Spleen (tissue), 11 donors: ENCODE measurements around the gene KCNQ1. TPM values are rescaled to one million over a fixed set of nuclear protein-coding genes. Genes with fewer than 3 reads are reported as not detected.

Experiments
- DNase-seq: peaks from one replicate; pipeline ENCODE4 v3.0.0-alpha.2; 2020
- H3K27ac ChIP-seq, 8 donors: fragments of 200-600 bp; sonication (generic) in 7 of 8; 1 replicate in 4 of 8; 2 replicates in 4 of 8; pipeline versions ENCODE4 v1.5.0 to v1.8.0; 2016 to 2021; ENCODE audit warnings: inconsistent platforms in 4 of 8, mild to moderate bottlenecking in 4 of 8, moderate library complexity in 1 of 8
- H3K27me3 ChIP-seq, 7 donors: fragments of 200-600 bp; sonication (generic) in 6 of 7; replicated peaks in 1 of 7; 1 replicate in 4 of 7; 2 replicates in 3 of 7; pipeline versions ENCODE4 v1.5.0 to v1.8.0; 2016 to 2021; ENCODE audit warnings: inconsistent platforms in 3 of 7, mild to moderate bottlenecking in 1 of 7
- H3K36me3 ChIP-seq, 6 donors: fragments of 200-600 bp; sonication (generic) in 5 of 6; 1 replicate in 4 of 6; 2 replicates in 2 of 6; pipeline versions ENCODE4 v1.5.0 to v1.8.0; 2016 to 2021; ENCODE audit warnings: inconsistent platforms in 2 of 6
- H3K4me1 ChIP-seq, 6 donors: fragments of 200-600 bp; sonication (generic) in 5 of 6; 1 replicate in 3 of 6; 2 replicates in 3 of 6; pipeline versions ENCODE4 v1.5.0 to v1.8.0; 2016 to 2021; ENCODE audit warnings: inconsistent platforms in 3 of 6
- H3K4me3 ChIP-seq, 8 donors: fragments of 200-600 bp; sonication (generic) in 7 of 8; 1 replicate in 4 of 8; 2 replicates in 4 of 8; pipeline versions ENCODE4 v1.5.0 to v1.8.0; 2016 to 2021; ENCODE audit warnings: inconsistent platforms in 4 of 8, mild to moderate bottlenecking in 4 of 8, moderate library complexity in 2 of 8
- H3K9me3 ChIP-seq, 8 donors: fragments of 200-600 bp; sonication (generic) in 7 of 8; 1 replicate in 4 of 8; 2 replicates in 4 of 8; pipeline versions ENCODE4 v1.5.0 to v1.8.0; 2016 to 2021; ENCODE audit warnings: inconsistent platforms in 4 of 8
- CTCF ChIP-seq, 11 experiments: fragments of 200-600 bp in 7 of 11; fragments of 450-650 bp in 4 of 11; sonication (generic) in 4 of 11; IDR thresholded peaks in 8 of 11; conservative IDR thresholded peaks in 3 of 11; 1 replicate in 7 of 11; 2 replicates in 4 of 11; pipeline versions ENCODE4 v1.4.0 to v1.8.0; 2016 to 2021; ENCODE audit warnings: antibody characterized with exemption in 11 of 11, inconsistent platforms in 4 of 11, mild to moderate bottlenecking in 1 of 11
- POLR2A ChIP-seq, 3 donors: fragments of 450-650 bp; IDR thresholded peaks; one replicate each; pipeline ENCODE4 v1.5.1; 2017; ENCODE audit warnings: antibody characterized with exemption in 3 of 3, mild to moderate bottlenecking in 1 of 3
- POLR2AphosphoS5 ChIP-seq, 3 donors: sonication (generic); formaldehyde crosslinking; IDR thresholded peaks; one replicate each; pipeline ENCODE4 v1.5.1; 2017; ENCODE audit warnings: antibody characterized with exemption in 3 of 3
- WGBS, 5 donors: extraction: QIAGEN DNeasy Blood & Tissue Kit in 3 of 5; methylation state at CpG; one replicate each; pipeline versions ENCODE4 v1.1.5 to v1.1.7; 2013 to 2018; 5-methylcytosine and 5-hydroxymethylcytosine counted together
- intact Hi-C: fragments of 100-400 bp; cut with DNase I; formaldehyde crosslinking; loops from one replicate; pipeline ENCODE4 v1.15.0; 2023; ENCODE audit warnings: low total_unique reads
- polyA plus RNA-seq, 3 donors: library from polyadenylated mRNA; stranded (reverse); fragments of 200-250 nt; gene quantifications; one replicate each; pipeline ENCODE4 v1.2.1, GENCODE V29; 2013
- total RNA-seq, 7 donors: library from RNA; depleted of rRNA in 3 of 7; stranded (reverse); fragments of >200 nt in 3 of 7; fragmentation: NEBNext Ultra II Directional in 4 of 7; extraction: Animal tissue kit (Norgen Biotek cat#: 25700) in 4 of 7; gene quantifications; one replicate each; pipeline versions ENCODE4 v1.1.0 to v1.2.1, GENCODE V29; 2016 to 2021
- donor health status: healthy with polysubstance abuse.
- donor health status: DM: no; HTN: no; CAD: no; lungs with moderate emphysema.
- donor health status: DM: no; HTN: no; CAD: no.
- donor health status: Bipolar disorder and iron deficiency.
- donor health status: healthy.
- donor health status: DM: no; HTN: no; CAD: no.
- donor health status: DM: yes; HTN: yes; CAD: no.

The KCNQ1 gene
- total and polyA plus RNA-seq, 10 donors: 3.3 to 21.6 (median 13.5) TPM

GRCh38 chr11:2432628-2433071 lies 12.2 kb upstream of the KCNQ1 start:
- 85 to 95% (median 92%) methylated on average over 8 to 13 of the region's 13 CpGs for WGBS, 5 donors
- Histone ChIP-seq H3K9me3 (no peaks in the 10 kb centered on the region), H3K27ac (no peak overlapping the region), H3K4me3 (no peak overlapping the region), H3K4me1 (no peaks in the 10 kb centered on the region), H3K36me3 (no peaks in the 10 kb centered on the region), H3K27me3 (peaks cover 0 to 25% (median 0%) of the 10 kb centered on the region in 7 donors)
- peak; percentile 61 for DNase-seq
- TF ChIP-seq CTCF (IDR thresholded peaks at IDR 0.05 in 8 of 11, conservative IDR thresholded peaks at IDR 0.05 in 3 of 11) (no peak), POLR2AphosphoS5 (IDR thresholded peaks at IDR 0.05) (no peak), POLR2A (IDR thresholded peaks at IDR 0.05) (no peak)
- intact Hi-C loops: no loop called here

GRCh38 chr11:2433106-2433925 lies 11.5 kb upstream of the KCNQ1 start:
- intact Hi-C loops: no loop called here
- no peaks in the 10 kb centered on the region for H3K4me1 ChIP-seq
- no peaks in the 10 kb centered on the region for H3K36me3 ChIP-seq
- DNase-seq: peak; percentile 66
- H3K9me3 ChIP-seq: no peaks in the 10 kb centered on the region
- H3K27me3 ChIP-seq: peaks cover 0 to 28% (median 0%) of the 10 kb centered on the region in 7 donors
- no peak overlapping the region for H3K4me3 ChIP-seq
- WGBS, 5 donors: 89 to 92% (median 92%) methylated on average over 17 to 22 of the region's 22 CpGs
- no peak for TF ChIP-seq CTCF (IDR thresholded peaks at IDR 0.05 in 8 of 11, conservative IDR thresholded peaks at IDR 0.05 in 3 of 11)
- no peak for TF ChIP-seq POLR2A (IDR thresholded peaks at IDR 0.05)
- TF ChIP-seq POLR2AphosphoS5 (IDR thresholded peaks at IDR 0.05): no peak
- H3K27ac ChIP-seq: no peak overlapping the region

GRCh38 chr11:2434008-2434407 lies 10.8 kb upstream of the KCNQ1 start:
- Histone ChIP-seq H3K36me3 (no peaks in the 10 kb centered on the region), H3K4me1 (no peaks in the 10 kb centered on the region), H3K27me3 (peaks cover 0 to 28% (median 0%) of the 10 kb centered on the region in 7 donors), H3K27ac (no peak overlapping the region), H3K4me3 (no peak overlapping the region), H3K9me3 (no peaks in the 10 kb centered on the region)
- 83 to 97% (median 92%) methylated on average over 8 of the region's 8 CpGs for WGBS, 5 donors
- TF ChIP-seq POLR2A (IDR thresholded peaks at IDR 0.05) (no peak), CTCF (IDR thresholded peaks at IDR 0.05 in 8 of 11, conservative IDR thresholded peaks at IDR 0.05 in 3 of 11) (no peak), POLR2AphosphoS5 (IDR thresholded peaks at IDR 0.05) (no peak)
- DNase-seq: no peak
- intact Hi-C loops: no loop called here

GRCh38 chr11:2434506-2435255 lies 10.1 kb upstream of the KCNQ1 start:
- Histone ChIP-seq H3K9me3 (no peaks in the 10 kb centered on the region), H3K27ac (no peak overlapping the region), H3K36me3 (no peaks in the 10 kb centered on the region), H3K27me3 (peaks cover 0 to 28% (median 0%) of the 10 kb centered on the region in 7 donors), H3K4me3 (no peak overlapping the region), H3K4me1 (no peaks in the 10 kb centered on the region)
- intact Hi-C loops: no loop called here
- 84 to 91% (median 86%) methylated on average over 11 of the region's 11 CpGs for WGBS, 5 donors
- DNase-seq: no peak
- TF ChIP-seq POLR2A (IDR thresholded peaks at IDR 0.05) (no peak), POLR2AphosphoS5 (IDR thresholded peaks at IDR 0.05) (no peak), CTCF (IDR thresholded peaks at IDR 0.05 in 8 of 11, conservative IDR thresholded peaks at IDR 0.05 in 3 of 11) (no peak)
